ENCODE results near the gene LRRC37A3. TPM values are rescaled to one million over a fixed set of nuclear protein-coding genes. Genes with fewer than 3 reads are reported as not detected.
"Not testable (repeated sequence)": the region's sequence is repeated elsewhere in the genome, so short reads cannot be mapped to it uniquely, and the experiment has no call there.

LRRC37A3 gene
- total RNA-seq, 1 donor from 2014 or later: 25.7 TPM

- ATAC-seq; DNase-seq (ENCODE audit: low spot score); intact Hi-C loops (cut with DNase I): not testable (repeated sequence)
These were observed 75.4 kb downstream of the LRRC37A3 start for GRCh38 chr17:64843918-64844317.

- ATAC-seq; intact Hi-C loops (cut with DNase I); DNase-seq (ENCODE audit: low spot score): not testable (repeated sequence)
These were observed 76.4 kb downstream of the LRRC37A3 start for GRCh38 chr17:64842900-64843299.

GRCh38 chr17:64840960-64841359 is 78.3 kb downstream of the LRRC37A3 start:
- intact Hi-C loops (cut with DNase I); DNase-seq (ENCODE audit: low spot score); ATAC-seq: not testable (repeated sequence)

GRCh38 chr17:64838513-64838912 is 80.8 kb downstream of the LRRC37A3 start:
- intact Hi-C loops (cut with DNase I); DNase-seq (ENCODE audit: low spot score); ATAC-seq: not testable (repeated sequence)

- ATAC-seq (peak; percentile 97), DNase-seq (ENCODE audit: low spot score) (peak; percentile 92)
- intact Hi-C loops (cut with DNase I): not testable (repeated sequence)
These were observed 82.1 kb downstream of the LRRC37A3 start for GRCh38 chr17:64837018-64837761.

- DNase-seq (ENCODE audit: low spot score): peak; percentile 64
- peak; percentile 33 for ATAC-seq
- intact Hi-C loops (cut with DNase I): not testable (repeated sequence)
These were observed 82.7 kb downstream of the LRRC37A3 start for GRCh38 chr17:64836623-64837017.

GRCh38 chr17:64834060-64834459 is 85.2 kb downstream of the LRRC37A3 start:
- intact Hi-C loops (cut with DNase I); DNase-seq (ENCODE audit: low spot score): not testable (repeated sequence)

GRCh38 chr17:64830631-64831040 is 88.6 kb downstream of the LRRC37A3 start:
- DNase-seq (ENCODE audit: low spot score); ATAC-seq; intact Hi-C loops (cut with DNase I): not testable (repeated sequence)

More at GRCh38 chr17:64834060-64834459, 85.2 kb downstream of the LRRC37A3 start:
- ATAC-seq: peak; percentile 56

- ATAC-seq; intact Hi-C loops (cut with DNase I); DNase-seq (ENCODE audit: low spot score): not testable (repeated sequence)
These were observed 89.3 kb downstream of the LRRC37A3 start for GRCh38 chr17:64829824-64830630.

GRCh38 chr17:64829068-64829467 is 90.2 kb downstream of the LRRC37A3 start:
- ATAC-seq; DNase-seq (ENCODE audit: low spot score); intact Hi-C loops (cut with DNase I): not testable (repeated sequence)

GRCh38 chr17:64818904-64819303 is 100.4 kb downstream of the LRRC37A3 start:
- DNase-seq (ENCODE audit: low spot score); intact Hi-C loops (cut with DNase I); ATAC-seq: not testable (repeated sequence)

GRCh38 chr17:64815833-64816198 is 103.5 kb downstream of the LRRC37A3 start:
- DNase-seq (ENCODE audit: low spot score); ATAC-seq; intact Hi-C loops (cut with DNase I): not testable (repeated sequence)

- intact Hi-C loops (cut with DNase I); ATAC-seq; DNase-seq (ENCODE audit: low spot score): not testable (repeated sequence)
These were observed 104.1 kb downstream of the LRRC37A3 start for GRCh38 chr17:64814993-64815832.

GRCh38 chr17:64808178-64808977 is 110.9 kb downstream of the LRRC37A3 start:
- peak; percentile 61 for DNase-seq (ENCODE audit: low spot score)
- intact Hi-C loops (cut with DNase I): not testable (repeated sequence)
- peak; percentile 64 for ATAC-seq

Data from sciatic nerve (tissue), 2 donors.